ENCODE measurements around the gene GGN.
A peak's percentile ranks its signal among the peaks of the same experiment; 100 is the strongest.
"Not testable (repeated sequence)": the region's sequence is repeated elsewhere in the genome, so short reads cannot be mapped to it uniquely, and the experiment has no call there.

Gene GGN, protein sequence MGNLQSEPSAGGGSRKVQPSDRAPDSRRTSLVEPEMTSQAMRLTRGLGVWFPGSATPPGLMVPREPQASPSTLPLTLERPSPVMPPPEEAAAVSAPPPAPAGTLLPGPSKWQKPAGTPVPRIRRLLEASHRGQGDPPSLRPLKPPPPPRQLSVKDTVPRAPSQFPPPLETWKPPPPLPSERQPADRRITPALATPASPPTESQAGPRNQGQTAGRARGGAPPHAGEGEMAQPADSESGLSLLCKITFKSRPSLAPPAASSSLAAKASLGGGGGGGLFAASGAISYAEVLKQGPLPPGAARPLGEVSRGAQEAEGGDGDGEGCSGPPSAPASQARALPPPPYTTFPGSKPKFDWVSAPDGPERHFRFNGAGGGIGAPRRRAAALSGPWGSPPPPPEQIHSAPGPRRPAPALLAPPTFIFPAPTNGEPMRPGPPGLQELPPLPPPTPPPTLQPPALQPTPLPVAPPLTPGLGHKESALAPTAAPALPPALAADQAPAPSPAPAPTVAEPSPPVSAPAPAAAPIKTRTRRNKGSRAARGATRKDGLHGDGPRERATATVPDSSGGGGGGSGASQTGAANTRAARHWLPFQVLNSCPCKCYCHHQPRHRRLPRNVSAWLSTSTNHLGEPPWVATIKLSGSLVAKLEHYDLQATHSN

DNA sequence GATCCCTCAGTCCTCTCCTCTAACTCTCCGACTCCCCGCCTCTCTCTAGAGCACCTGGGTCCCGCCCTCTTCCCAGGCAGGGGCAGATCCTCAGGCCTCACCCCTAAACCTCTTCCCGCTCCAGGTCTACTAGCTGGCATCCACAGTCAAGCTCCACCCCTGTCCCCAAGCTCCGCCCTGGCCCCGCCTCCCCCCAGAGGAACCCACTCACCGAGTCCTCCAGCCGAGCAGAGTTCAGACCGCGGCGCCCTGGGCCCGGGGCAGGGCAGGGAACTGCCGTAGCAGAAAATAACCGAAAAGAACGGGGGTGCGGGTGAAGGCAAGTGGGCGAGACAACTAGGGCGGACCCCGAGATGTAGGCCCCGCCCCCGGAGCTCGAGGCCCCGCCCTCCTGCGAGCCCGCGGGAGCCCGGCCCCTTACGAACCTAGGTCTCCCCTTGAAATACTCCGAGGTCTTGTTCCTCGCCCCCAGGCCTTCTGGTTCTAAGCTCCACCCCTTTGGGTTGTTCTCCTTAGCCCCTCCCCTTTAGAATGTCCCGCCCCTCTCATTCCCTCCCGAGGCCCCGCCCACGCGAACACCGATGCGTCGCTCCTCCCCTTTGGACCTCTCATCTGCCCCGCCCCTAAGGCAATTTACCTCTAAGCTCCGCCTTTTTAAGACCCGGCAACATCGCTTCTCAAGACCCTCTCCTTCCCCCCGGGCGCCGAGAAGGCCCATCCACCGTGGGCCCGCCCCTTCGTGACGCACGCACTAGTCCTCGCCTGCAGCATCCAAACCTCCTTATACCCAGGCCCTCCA is at the start of gene GGN:
GGN (minus strand) TSS at position 485 of the 799 bp plus-strand sequence. CDS start 773 bp downstream, outside the sequence.
- peak in 1 of 2 experiments; percentile 16 for DNase-seq

DNA sequence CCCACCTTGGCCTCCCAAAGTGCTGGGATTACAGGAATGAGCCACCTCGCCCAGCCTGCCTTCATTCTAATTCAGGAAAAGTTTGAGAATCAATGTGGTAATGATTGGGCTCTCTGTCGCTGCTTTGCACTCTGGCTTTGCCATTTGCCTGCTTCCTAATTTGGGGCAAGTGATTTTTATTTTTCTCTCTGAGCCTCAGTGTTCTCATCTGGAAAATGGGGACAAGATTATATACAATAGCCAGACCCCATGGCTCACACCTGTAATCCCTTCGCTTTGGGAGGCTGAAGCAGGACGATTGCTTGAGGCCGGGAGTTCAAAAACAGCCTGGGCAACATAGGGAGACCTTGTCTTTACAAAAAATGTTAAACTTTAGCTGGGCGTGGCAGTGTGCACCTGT is 49.5 kb upstream of the GGN start:
- no peak for DNase-seq

DNA sequence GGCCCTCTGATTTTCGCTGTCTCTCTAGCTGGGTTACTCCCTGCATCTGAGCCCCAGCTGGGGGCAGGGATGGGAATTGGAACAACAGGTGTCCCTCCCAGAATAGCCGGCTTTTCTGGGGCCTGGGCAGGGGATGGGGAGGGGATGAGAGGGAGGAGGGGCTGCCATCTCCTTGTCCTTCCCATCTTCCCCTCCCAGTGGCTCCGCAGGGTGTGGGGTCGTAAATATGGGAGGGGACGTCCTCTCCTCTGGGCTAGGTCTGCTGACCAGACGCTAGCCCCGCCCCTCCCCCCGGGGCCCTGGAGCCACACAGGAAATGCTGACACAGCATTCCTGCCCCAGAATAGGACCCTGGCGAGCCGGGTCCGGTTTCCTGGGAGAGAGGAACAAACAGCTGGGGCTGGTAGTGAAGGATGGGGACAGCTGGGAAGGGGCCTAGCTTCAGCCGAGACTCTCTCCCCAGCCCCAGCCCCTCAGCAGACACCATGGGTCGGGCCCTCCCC is 46.8 kb upstream of the GGN start:
- DNase-seq, result no peak

DNA sequence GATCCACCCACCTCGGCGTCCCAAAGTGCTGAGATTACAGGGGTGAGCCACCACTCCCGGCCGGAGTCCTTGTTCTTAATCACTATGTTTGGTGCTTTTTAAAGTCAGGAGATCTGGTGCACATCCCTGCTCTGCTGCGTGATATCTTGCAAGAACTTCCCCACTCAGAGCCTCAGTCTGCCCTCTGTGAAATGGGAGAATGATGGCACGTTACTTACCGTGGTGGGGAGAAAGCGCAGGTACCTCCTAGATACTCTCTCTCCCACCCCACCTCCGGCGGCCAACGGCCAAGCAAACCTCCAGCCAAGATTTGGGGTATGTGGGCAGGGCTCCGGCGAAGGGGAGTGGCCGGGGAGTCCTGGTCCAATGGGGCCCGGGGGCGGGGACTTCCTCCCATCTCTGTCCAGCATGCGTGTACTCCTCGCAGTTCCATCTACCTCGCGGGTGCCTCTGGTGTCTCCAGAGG is 45.5 kb upstream of the GGN start, which contains the start of gene RYR1:
RYR1 (plus strand) TSS at position 424 of the 466 bp plus-strand sequence. CDS start 139 bp downstream, outside the sequence.
- DNase-seq, result no peak

DNA sequence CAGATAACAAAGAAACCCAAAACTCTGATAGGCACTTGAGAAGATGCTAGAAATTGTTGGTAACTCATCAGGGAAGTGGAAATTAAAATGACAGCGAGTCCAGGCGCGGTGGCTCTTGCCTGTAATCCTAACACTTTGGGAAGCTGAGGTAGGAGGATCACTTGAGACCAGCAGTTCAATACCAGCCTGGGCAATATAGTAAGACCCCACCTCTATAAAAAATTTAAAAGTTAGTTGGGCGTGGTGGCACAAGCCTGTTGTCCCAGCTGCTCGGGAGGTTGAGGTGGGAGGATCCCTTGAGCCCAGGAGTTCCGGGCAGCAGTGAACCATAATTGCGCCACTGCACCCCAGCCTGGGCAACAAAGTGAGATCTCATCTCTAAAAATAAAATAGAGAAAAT is 43.1 kb upstream of the GGN start:
- DNase-seq, result no peak

DNA sequence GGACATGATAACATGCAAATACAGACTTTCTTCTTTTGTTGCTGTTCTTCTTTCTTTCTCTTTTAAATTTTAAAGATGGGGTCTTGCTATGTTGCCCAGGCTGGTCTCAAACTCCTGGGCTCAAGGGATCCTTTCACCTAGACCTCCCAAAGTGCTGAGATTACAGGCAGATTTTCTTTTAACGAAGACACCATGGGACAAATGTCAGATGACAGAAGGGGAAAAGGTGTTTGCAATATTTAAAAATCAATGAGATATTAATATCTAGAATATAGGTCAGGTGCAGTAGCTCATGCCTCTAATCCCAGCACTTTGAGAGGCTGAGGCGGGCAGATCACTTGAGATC is 42.0 kb upstream of the GGN start:
- DNase-seq, result no peak

DNA sequence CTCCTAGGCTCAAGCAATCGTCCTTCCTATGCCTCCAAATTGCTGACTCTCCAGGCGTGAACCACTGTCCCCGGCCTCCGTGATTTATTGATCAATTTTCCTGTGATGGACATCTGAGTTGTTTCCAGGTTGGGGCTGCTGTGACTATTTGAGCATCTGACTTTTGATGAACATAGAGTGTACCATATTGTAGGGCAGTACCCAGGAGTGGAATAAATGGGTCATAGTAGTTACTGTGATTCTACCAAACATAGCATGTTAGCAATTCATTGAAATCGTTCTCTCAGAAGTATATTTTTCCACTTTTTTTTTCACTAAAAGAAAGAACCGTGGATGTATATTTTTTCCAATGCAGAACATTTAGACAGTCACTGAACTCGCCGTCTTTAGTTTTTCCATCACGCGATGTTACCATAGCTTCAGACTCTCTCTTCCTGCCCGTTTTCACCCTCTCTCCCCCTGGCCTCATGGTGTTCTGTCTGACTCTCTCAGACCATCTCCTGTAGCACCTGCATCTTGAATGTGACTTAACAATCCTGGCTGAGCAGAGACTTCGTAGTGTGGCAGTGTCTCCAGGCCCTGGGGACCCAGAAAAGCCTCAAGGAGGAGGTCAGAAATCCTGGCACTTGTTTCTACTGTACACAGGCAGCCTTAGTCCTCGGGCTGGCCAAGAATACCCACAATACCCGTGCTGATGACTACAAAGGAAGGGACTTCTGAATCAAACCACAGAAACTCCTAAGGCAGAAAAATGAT is 41.4 kb upstream of the GGN start:
- DNase-seq, result no peak

DNA sequence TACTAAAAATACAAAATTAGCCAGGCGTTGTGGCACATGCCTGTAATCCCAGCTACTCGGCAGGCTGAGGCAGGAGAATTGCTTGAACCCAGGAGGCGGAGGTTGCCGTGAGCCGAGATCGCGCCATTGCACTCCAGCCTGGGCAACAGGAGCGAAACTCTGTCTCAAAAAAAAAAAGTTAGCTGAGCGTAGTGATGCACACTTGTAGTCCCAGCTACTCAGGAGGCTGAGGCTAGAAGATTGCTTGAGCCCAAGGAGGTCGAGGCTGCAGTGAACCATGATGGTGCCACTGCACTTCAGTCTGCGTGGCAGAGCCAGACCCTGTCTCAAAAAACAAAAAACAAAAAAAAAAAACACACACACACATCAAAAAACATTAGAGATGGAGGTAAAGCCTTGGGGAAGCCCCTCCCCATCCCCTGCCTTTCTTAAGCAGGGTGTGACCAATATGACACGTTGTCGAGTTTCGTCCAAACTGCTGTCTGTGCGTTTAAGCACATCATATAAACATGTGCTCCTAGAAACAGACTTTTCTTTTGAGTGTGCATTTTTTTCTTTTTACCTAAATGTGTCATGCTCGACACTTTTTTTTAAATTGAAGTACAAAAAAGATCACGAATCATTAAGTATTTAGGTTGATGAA is 39.3 kb upstream of the GGN start:
- DNase-seq, result not testable (repeated sequence)

DNA sequence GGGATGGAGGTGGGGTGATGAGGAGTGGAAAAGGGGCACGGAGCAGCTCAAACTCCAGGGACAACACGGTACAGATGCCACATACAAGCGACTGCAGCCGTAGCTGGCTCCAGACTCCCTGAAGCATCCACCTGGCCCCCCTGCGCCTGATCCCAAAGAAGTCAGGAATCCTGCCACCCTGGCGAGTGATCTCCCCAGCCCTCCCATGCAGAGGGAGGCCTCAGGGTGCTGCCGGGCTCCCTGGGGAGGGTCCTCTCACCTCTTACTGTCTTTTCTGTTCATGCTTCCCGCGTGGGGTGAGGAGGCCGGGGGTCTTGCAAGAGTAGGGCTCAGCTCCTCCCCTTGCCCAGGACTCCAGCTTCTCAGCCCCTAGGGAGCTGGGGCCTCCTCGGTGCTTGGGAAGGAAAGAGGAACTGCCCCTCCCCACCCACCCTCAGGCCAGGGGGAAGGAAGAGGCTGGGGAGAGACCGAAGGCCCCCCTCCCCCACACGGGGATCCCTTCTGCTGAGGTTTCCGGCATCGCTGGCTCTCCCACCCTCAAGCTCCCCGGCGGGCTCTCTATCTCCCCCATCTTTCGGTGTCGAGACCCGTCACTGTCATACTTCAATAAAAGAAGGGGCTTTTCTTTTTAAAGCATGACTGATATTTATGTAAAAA is 38.1 kb upstream of the GGN start, which contains the start of gene RASGRP4:
RASGRP4 (minus strand) TSS at position 410 of the 657 bp plus-strand sequence; CDS start at position 282, 128 bp downstream.
- no peak for DNase-seq

DNA sequence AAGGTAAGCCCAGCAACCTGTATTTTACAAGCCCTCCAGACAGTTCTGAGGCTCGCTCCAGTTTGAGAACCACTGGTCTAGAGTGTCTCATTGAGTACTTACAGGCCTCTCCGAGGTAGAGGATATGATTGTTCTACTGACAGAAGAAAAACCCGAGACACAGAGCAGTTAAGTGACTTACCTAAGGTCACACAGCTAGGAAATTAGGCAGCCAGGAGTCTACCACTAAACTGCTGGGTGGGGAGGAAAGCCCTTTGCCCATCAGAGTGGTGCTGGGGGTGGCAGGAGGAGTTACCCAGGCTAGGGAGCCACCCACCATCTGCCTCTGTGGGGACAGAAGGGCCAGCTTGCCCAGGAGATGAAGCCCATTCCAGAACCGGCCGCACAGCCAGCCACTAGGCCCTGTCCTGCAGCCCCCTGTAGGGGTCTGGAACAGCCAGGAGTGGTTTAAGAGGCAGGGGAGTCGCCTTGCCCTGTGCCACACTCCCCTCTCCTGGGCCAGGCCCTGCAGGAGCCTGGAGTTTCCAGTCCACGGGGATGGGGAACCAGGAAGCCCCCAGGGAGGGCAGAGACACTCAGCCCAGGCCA is 37.5 kb upstream of the GGN start:
- no peak for DNase-seq

DNA sequence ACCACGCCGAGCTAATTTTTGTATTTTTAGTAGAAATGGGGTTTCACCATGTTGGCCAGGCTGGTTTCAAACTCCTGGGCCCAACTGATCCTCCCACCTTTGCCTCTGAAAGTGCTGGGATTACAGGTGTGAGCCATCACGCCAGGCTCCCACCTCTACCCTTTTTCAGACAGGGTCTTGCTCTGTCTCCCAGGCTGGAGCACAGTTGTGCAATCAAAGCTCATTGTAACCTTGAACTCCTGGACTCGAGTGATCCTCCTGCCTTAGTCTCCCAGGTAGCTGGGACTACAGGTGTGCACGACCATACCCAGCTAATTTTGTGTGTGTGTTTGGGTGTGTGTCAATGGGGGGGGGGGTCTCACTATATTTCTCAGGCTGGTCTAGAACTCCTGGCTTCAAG is 36.4 kb upstream of the GGN start:
- DNase-seq, result no peak

DNA sequence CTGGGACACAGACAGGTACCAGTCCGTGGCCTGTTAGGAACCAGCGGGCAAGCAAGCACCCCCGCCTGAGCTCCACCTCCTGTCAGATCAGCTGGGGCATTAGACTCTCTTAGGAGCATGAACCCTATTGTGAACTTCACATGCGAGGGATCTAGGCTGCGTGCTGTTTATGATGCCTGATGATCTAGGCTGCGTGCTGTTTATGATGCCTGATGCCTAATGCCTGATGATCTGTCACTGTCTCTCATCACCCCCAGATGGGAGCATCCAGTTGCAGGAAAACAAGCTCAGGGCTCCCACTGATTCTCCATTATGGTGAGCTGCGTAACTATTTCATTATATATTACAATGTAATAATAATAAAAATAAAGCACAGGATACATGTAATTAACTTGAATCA is 34.6 kb upstream of the GGN start:
- no peak for DNase-seq

DNA sequence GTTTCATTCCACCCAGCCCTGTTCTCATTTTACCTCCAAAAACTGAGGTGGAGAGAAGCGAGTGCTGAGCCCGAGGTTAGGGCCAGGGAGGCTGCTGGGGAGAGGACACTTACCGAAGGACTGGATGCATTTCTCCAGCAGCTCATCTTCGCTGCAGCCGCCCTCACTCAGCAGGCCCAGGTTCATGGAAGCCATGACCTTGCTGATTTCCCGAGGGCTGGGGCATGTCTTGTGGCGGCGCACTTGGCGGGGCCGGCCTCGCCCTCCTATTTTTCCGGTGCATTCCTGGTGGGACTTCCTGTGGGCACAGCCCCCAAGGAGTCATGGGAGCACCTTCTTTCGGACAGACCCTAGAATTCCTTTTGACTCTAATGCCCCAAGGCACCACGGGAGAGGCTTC is 34.0 kb upstream of the GGN start:
- DNase-seq, result no peak

DNA sequence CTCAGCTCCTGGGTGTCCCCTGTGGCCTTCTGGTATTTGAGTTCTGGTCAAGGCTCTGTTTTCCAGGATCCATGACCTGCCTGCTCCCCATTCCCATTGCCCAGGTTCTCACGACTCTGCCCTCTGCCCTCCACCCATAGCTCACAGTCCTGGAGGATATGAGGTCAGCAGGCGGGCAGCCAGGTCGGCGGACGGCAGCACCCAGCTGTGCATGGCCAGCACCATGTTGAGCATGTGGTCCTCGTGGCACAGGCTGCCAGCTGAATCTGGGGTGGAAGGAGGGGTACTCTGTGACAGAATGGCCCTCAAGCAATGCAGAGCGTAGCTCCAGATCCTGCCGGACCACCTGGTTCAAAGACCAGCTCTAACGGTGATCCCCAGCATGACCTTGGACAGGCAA is 33.1 kb upstream of the GGN start:
- DNase-seq, result no peak

DNA sequence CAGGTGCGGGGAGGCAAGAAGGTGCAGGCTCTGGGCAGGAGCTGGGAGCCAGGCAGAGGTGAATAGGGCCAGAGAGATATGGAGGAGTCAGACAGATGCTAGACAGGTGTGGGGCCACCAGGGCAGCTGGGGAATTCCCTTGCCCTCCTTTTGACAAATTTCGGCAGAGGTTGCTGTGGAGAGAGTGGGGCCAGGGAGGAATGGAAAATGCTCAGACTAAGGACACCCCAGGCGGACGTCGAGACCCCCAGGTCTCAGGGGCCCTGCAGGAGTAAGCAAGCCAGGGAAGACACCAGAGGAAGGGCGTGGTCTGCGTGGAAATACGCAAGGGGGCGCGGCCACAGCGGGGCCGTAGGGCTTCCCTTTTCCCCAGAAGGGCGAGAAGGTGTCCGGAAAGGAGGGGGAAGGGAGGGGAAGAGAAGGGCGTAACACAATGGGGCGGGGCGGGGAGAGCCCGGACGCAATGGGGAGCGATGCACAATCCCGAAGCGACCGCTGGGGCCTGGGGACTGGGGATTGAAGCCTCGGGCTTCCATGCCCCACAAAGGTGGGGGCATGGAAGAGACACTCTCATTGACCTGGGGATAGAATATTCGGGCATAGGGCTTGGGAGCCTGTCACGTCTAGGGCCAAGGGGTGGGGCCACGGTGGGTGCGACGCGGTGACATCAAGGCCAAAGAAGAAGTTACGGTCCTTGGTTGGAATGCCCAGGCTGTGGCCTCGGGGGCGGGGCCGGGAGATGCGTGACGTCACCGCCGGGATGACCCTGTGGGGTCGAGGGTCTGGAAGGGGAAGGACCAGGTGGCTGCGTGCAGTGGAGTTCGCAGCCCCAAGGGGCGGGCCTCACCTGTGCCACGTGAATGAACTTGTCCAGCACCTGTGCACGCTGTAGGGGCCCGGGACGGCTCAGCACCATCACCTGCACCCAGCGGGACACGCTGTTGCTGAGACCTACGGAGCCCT is 30.0 kb upstream of the GGN start:
- DNase-seq, result no peak

DNA sequence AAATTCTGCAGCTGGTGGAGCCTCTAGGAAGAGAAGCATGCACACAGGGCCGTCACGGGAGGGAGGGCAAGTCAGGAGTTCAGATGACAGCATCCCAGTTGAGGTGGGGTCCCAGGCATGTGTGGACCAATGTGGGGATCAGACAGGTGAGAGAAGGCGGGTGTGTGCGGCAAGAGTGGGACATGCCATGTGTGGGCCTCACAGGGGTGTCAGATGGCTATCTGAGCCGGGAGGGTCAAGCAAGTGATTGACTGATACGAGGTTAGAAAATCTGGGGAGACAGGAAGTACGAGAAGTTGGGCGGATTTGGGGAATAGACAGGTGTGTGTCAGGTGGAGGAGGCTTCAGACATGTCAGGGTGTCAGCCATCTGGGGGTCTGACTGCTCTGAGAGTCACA is 29.3 kb upstream of the GGN start:
- no peak for DNase-seq

DNA sequence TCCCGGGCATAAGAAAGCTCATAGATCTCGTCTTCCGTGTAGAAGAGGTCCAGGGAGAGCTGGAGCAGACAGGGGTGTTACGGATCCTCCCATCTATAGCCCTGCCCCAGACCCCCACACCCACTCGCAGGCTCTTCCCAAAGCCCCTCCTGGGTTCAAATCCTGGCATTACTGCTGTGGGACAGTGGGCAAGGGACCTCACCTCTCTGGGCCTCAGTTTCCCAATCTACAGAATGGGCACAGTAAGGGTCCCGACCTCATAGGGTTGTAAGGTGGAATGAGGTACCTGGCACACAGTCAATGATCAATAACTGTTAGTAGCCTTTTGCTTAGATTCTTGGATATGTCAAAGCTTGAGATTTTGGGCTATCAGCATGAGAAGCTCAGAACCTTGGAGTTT is 25.6 kb upstream of the GGN start:
- DNase-seq, result no peak

DNA sequence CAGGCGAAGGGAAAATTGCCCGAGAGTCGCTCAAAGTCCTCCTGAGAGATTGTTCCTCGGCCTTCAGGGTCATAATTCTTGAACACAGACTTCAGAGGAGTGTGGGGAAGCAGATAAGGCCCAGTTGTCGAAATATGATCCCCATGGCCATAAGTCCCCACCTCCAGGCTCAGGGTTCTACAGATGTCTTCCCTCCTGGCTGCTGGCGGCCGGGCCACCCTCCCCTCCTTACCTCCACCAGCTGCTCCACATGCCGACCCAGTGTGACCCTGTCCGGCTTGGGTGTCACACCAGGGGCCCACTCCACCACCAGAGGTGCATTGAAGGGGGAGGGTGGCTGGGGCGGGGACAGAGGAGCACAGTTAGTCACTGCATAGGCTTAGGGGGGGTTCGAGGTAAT is 25.1 kb upstream of the GGN start:
- no peak for DNase-seq

DNA sequence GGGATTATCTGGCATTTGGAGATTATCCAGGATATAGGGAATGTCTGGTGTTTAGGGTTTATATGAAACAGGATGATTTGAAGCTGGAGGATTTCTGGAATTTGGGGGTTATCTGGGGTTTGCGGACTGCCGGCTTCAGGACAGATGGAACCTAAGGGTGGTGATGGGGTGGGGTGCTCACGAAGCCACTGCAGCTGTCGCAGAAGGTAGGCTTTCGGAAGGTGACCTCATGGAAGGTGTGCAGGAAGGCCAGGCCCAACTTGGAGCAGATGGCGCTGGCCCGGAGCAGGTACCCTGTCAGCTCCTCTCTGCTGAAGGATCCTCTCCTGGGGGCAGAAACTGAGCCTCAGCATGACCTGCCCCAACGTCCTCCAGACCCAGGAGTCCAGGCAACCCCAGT is 24.7 kb upstream of the GGN start:
- no peak for DNase-seq

DNA sequence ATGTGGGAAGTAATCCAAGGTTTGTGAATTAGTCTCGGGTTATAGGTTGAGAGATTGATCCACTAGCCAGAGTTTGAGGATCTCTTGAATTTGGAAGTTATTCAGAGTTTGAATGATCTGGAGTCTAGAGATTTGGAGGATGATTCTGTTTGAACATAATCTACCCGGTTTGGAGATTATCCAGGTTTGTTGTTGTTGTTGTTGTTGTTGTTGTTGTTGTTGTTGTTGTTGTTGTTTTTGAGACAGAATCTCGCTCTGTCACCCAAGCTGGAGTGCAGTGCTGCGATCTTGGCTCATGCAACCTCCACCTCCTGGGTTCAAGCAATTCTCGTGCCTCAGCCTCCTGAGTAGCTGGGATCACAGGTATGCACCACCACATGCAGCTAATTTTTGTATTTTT is 24.1 kb upstream of the GGN start:
- DNase-seq, result not testable (repeated sequence)

Data from cerebellar nuclear complex (tissue), 1 donor.